ENCODE results near the gene COL5A2.

COL5A2 gene

GRCh38 chr2:189146553-189146952 lies 33.0 kb downstream of the COL5A2 start:
- no peak for DNase-seq

- no peak for DNase-seq
Observed at GRCh38 chr2:189144700-189145211, 34.8 kb downstream of the COL5A2 start.

- DNase-seq, result no peak
Observed at GRCh38 chr2:189143925-189144324, 35.6 kb downstream of the COL5A2 start.

- DNase-seq, result no peak
Observed at GRCh38 chr2:189142893-189143759, 36.4 kb downstream of the COL5A2 start.

GRCh38 chr2:189138800-189139199 lies 40.8 kb downstream of the COL5A2 start:
- DNase-seq, result no peak

- no peak for DNase-seq
Observed at GRCh38 chr2:189137519-189137918, 42.0 kb downstream of the COL5A2 start.

GRCh38 chr2:189134485-189134884 lies 45.1 kb downstream of the COL5A2 start:
- DNase-seq, result no peak

- no peak for DNase-seq
Observed at GRCh38 chr2:189131991-189132390, 47.6 kb downstream of the COL5A2 start.

GRCh38 chr2:189129971-189130370 lies 49.6 kb downstream of the COL5A2 start:
- DNase-seq, result no peak

GRCh38 chr2:189128970-189129369 lies 50.6 kb downstream of the COL5A2 start:
- no peak for DNase-seq

GRCh38 chr2:189127756-189128155 lies 51.8 kb downstream of the COL5A2 start:
- no peak for DNase-seq

- no peak for DNase-seq
Observed at GRCh38 chr2:189125195-189125594, 54.4 kb downstream of the COL5A2 start.

GRCh38 chr2:189124175-189124574 lies 55.4 kb downstream of the COL5A2 start:
- DNase-seq, result no peak

GRCh38 chr2:189118386-189118785 lies 61.2 kb downstream of the COL5A2 start:
- DNase-seq, result no peak

- no peak for DNase-seq
Observed at GRCh38 chr2:189116979-189117378, 62.6 kb downstream of the COL5A2 start.

GRCh38 chr2:189116087-189116486 lies 63.5 kb downstream of the COL5A2 start:
- DNase-seq, result no peak

GRCh38 chr2:189115126-189115525 lies 64.4 kb downstream of the COL5A2 start:
- DNase-seq, result no peak

- DNase-seq, result no peak
Observed at GRCh38 chr2:189113963-189114362, 65.6 kb downstream of the COL5A2 start.

- no peak for DNase-seq
Observed at GRCh38 chr2:189111063-189111715, 68.4 kb downstream of the COL5A2 start.

GRCh38 chr2:189109921-189110397 lies 69.6 kb downstream of the COL5A2 start:
- DNase-seq, result no peak

GRCh38 chr2:189104934-189105333 lies 74.6 kb downstream of the COL5A2 start:
- no peak for DNase-seq

- no peak for DNase-seq
Observed at GRCh38 chr2:189102735-189103134, 76.8 kb downstream of the COL5A2 start.

- no peak for DNase-seq
Observed at GRCh38 chr2:189097934-189098333, 81.6 kb downstream of the COL5A2 start.

Data from activated gamma-delta T cell (primary cell).